GM19372 (cell line): Measurements from ENCODE around the gene MAST1.
"Not testable (repeated sequence)": the region's sequence is repeated elsewhere in the genome, so short reads cannot be mapped to it uniquely, and the experiment has no call there.

ENCODE experiments used
- ATAC-seq: cut with Tn5 transposase; IDR thresholded peaks from one replicate; pipeline ENCODE4 v1.9.1; 2021; ENCODE audit warnings: mild to moderate bottlenecking, low read depth, moderate library complexity; ENCODE audit not compliant: unreplicated experiment

Gene MAST1

DNA sequence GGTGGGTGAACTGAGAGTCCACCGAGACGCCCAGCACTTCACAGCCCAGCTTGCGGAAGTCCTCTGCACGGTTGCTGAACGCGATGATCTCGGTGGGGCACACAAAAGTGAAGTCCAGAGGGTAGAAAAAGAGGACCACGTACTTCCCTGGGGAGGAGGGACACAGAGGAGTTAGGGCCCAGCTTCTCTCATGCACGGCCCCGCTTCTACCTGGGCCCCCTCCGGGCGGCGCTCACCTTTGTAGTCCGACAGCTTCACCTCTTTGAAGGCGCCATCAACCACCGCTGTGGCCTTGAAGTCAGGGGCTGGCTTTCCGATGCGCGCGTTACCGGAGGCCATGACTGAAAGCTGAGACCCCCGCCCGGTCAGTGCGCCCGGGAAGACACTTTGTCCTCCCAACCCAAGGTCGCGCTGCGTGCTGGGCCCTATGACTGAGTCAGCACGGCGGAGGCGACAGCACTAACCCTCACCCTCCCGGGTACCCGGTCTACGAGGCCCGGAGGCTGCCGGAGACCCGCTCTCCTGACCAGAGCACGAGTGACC is 37.3 kb upstream of the MAST1 start:
- ATAC-seq: no peak

DNA sequence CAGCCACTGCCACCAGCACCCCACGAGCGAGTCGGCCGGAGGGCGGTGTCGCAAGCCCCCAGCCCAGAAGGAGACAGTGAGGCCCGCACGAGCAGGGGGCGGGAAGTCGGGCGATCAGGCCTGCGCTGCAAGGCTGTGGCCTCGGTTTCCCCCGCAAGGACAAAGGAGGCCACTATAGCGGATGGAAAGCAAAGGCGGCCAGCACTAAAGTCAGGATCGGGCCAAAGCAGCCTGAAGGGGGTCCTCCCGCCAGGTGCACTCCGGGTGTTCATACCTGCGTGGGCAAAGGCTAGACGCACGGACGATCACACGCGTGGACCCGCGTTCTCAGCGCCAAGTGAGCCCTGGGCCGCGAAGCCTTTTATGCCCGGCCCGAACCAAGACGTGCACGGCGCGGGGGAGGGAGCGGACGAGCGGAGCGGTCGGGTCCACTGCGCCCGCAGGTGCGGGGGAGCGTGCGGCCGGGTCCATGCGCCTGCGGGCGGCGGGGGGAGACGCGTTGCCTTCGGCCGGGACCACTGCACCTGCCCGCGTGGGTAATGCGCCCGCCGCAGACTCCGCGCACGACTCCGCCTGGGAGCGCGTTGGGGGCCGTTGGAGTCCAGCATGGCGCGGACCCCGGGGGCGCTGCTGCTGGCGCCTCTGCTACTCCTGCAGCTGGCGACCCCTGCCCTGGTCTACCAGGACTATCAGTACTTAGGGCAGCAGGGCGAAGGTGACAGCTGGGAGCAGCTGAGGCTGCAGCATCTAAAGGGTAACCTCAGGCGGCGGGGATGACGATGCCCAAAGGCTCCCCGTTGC is 36.6 kb upstream of the MAST1 start, which contains the start of the genes PRDX2 and THSD8:
PRDX2 (minus strand) TSS at position 335 of the 801 bp plus-strand sequence. CDS start 539 bp downstream, outside the sequence.
THSD8 (plus strand) TSS at position 604 of the 801 bp plus-strand sequence; CDS start at position 607, 3 bp downstream.
- ATAC-seq: no peak

DNA sequence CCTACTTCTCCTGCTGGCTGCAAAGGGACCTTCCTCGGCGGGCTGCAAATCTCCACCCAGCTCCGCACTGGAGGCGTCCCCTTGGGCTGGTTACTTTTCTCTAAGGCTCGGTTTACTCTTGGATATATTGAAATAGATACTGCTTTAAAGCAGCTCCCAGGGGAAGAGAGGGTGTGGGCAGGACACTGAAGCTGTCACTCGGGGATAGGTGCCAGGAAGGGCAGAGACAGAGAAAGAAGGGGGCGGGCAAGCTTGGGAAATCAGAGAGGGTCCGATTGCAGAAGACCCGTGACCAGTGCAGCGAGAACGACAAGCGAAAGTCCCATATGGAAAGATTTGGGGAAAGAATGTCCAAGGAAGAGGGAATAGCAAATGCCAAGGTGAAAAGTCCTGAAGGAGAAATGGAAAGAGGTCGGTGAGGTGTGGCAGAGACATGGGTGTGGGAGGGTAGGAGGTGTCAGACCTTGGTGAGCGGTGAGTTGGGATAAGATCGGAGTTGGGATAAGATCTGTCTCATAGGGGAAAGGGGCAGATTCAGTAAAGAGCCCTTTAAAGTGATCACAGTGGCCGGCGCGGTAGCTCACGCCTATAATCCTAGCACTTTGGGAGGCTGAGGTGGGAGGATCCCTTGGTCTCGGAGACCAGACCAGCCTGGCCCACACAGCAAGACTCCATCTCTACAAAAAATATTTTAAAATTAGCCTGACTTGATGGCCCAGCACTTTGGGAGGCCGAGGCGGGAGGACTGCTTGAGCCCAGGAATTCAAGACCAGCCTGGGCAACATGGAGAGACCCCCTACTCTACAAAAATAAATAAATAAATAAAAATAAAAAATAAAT is 35.8 kb upstream of the MAST1 start:
- no peak for ATAC-seq

DNA sequence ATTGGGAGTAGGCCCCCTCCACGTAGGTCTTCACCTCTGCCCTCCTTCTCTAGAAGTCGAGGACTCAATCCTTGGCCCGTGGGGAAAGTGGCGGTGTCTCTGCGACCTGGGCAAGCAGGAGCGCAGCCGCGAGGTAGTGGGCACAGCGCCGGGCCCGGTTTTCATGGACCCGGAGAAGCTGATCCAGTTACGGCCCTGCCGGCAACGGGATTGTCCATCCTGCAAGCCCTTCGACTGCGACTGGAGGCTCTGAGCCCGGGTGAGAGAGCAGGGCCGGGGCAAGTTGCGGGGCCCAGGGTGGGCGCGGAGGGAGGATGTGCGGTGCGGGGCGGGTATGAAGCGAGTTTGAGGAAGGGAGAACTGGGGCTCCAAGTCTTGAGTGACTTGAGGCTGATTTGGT is 34.3 kb upstream of the MAST1 start:
- no peak for ATAC-seq

DNA sequence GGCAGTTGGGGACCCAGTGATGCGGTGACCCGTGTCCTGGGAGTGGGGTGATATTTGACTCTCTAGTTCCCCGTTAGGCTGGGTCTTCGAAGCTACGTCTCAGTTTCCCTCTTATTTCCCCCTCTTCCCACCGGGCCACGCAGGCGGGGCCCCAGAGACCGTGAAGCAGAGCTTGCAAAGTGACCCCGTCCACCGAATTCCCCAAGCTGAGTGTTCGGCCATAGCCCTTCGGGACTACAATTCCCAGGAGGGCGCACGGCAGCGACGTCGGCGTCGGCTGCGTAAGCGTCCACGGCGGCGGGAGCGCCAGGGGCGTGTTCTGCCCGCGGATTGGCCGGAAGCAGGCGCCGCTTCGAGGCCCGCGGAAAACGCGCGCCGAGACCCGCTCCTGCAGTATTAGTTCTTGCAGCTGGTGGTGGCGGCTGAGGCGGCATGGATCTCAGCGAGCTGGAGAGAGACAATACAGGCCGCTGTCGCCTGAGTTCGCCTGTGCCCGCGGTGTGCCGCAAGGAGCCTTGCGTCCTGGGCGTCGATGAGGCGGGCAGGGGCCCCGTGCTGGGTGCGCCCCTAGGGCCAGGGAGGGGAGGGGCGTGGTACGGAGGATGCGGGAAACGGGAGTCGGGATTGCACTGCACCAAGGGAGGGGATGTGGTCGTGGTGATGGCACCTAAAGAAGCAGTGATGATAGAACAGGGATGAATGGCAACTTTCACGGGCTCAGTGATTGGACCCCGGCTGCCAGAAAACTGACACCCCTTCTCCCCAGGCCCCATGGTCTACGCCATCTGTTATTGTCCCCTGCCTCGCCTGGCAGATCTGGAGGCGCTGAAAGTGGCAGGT is 31.9 kb upstream of the MAST1 start, which contains the start of gene RNASEH2A:
RNASEH2A (plus strand) TSS at position 343 of the 840 bp plus-strand sequence; CDS start at position 433, 90 bp downstream.
- ATAC-seq: peak; percentile 84

DNA sequence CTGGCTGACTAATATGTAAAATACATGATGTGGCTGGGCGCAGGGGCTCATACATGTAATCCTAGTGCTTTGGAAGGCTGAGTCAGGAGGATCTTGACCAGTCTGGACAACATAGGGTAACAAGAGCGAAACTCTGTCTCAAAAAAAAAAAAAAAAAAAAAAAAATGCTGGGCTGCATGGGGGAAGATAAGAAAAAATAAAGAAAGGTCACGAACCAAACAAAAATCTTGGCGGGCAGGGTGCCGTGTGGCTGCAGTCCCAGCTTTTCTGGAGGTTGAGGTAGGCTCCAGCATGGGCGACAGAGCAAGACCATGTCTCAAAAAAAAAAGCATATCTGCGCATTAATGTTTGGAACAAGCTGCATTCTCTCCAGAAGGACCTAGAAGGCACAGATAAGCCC is 23.2 kb upstream of the MAST1 start:
- ATAC-seq: no peak

DNA sequence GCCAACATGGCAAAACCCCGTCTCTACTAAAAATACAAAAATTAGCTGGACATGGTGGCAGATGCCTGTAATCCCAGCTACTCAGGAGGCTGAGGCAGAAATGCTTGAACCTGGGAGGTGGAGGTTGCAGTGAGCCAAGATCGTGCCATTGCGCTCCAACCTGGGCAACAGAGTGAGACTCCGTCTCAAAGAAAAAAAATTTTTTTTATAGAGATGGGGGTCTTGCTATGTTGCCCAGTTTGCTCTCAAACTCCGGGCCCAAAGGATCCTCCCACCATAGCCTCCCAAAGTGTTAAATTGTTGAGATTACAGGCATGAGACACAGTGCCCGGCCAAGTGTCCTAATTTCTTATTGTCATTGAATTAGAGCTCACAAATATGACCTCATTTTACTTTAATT is 21.1 kb upstream of the MAST1 start:
- not testable (repeated sequence) for ATAC-seq

DNA sequence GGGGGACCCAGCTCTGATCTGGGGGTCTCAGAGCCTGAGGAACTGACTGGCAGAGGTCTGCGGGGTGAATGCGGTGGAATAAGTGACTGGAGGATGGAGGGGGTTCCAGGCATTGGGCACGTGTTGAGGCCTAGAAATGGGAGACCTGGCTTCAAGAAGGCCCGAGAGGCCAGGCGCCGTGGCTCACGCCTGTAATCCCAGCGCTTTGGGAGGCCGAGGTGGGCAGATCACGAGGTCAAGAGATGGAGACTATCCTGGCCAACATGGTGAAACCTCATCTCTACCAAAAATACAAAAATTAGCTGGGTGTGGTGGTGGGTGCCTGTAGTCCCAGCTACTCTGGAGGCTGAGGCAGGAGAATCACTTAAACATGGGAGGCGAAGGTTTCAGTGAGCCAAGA is 20.5 kb upstream of the MAST1 start:
- ATAC-seq: not testable (repeated sequence)

DNA sequence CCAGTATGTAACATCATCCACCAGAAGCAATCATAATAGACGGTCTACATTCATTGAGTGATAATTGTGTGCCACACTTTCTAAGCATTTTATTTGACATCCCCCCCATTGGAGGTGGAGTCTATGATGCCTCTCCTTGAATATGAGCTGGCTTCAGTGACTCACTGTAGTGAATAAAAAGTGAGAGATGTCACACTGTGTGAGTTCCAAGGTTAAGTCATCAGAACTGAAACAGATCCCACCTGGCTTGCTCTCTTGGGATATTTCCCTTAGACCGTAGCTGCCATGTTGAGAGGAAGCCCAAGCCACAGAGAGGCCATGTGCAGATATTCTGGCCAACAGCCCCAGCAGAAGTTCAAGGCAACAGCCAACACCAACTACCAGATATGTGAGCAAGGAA is 16.6 kb upstream of the MAST1 start:
- ATAC-seq: no peak

DNA sequence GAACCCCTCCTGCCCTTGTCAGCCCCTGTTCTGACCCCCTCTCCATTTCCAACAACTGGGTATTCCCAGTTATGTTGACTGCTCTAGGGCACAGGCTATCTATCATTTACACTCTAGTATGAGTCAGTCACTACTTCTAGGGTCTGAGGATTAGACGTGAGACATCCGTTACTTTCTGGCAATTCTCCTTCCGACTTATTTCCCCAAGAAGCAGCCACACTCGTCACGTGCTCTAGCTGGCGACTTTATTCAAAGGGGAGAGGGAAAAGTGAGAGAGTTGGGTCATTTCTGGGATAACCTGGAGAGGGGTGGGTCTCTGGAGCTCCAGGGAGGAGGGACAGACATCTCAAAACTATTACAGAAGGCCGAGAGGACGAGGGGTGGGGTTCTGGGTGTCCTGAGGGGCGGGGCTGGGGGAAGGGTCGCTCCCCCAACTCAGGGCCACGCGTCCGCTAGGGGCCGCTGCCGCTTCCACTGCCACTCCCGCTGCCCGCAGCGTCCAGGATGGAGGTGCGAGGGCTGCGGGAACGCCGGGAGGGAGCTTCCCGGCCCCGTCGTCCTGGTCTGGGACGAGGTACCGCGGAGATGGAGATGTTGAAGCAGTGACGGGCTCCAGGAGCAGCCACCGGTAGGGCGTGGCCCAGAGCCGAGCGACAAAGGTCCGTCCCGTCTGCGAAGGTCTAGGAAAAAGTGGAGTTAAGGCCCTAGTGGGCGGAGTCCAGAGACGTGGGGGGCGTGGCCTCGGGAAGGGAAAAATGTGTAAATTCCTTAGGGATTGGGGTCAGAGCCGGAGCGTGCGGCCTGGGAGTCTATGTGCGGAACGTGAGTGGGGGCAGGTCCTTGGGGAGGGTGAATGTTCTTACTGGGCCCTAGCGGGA is 12.8 kb upstream of the MAST1 start:
- ATAC-seq: no peak

DNA sequence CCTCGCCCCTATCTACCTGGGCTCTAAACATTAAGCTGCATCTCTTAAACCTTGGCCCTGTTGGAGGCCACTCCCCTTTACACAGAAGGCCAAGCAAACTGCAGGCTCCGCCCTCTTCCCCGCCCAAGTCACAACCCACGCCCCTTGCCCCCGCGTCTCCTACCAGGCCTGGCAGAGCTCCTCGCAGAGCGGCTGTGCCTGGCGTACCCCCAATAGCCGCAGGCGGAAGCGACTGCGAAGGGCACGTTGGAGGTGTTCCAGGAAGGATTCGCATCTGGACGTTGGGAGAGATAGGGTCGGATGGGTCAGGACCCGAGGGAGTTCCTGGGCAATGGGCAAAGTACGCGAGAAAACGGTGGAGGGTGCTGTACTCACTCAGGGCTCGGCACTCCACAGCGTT is 9.8 kb upstream of the MAST1 start:
- ATAC-seq: no peak

DNA sequence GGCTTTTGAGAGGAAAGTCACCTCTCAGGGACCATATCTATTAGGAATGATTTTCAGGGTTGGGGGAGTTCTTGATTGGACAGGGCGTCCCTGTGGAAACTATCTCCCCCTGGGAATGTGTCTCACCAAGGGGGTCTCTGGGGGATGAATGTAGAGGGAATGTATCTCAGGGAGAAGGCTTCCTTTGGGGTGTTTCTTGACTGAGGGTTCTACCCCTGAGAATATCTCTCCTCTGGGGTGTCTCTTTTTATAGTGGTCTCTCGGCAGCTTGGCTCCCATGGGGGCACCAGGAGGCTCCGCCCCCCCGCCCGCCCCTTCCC is 4.9 kb upstream of the MAST1 start:
- no peak for ATAC-seq

DNA sequence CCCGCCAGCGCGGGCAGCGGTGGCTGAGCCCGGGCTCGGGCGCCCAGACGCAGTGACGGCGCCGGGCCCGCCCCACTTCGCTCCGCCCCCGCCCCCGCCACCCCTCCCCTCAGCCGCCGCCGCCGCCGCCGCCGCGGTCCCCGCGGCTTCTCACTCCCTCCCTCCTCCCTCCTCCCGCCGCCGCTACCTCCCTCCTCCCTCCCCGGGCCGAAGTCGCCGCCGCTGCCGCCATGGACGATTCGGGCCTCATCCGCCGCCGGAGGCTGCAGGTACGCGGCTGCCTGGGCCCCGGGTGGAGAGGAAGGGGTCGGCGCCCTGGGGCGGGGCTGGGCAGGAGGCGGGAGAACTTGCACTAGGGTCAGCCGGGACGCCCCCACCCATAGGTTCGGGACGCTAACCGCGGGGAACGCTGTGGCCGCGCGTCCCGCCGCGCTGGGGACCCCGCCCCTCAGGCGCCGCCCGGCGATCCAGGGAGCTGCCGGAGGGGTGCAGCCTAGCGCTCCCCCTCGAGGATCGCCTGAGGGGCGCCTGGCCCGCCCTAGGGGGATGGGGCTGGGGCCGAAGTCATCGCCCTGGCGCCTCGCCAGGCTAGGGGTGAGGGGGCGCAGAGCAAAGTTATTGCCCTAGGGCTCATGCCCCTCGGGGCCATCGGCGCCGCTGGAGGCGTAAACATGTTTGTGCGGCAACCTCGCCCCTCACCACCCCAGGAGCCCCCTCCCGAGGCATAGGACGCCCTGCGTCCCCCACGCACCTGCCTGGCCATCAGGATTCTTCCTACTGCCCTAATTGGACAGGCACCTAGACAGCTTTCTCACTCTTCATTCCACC is 4.4 kb upstream of the MAST1 start:
- no peak for ATAC-seq

DNA sequence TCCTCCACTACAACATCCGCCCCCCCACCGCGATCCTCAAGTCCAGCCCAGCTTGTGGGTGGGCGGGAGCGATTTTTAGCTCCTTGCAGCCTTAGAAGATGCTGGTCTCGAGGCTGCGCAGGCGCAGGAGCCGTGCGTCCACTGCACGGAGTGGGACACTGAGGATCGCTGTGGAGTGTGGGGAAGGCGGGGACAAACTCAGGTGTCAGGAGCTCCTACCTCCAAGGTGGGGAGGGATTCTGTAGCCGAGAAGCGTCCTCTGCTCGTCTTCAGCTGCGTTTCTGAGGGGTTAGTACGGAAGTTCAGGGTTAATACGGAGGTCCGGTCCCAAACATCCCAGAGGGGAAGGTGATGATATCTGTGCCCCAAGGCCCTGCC is 3.8 kb upstream of the MAST1 start, which contains the start of gene RTBDN:
RTBDN (minus strand) TSS at position 14 of the 378 bp plus-strand sequence. CDS start 4,600 bp downstream, outside the sequence.
- no peak for ATAC-seq

DNA sequence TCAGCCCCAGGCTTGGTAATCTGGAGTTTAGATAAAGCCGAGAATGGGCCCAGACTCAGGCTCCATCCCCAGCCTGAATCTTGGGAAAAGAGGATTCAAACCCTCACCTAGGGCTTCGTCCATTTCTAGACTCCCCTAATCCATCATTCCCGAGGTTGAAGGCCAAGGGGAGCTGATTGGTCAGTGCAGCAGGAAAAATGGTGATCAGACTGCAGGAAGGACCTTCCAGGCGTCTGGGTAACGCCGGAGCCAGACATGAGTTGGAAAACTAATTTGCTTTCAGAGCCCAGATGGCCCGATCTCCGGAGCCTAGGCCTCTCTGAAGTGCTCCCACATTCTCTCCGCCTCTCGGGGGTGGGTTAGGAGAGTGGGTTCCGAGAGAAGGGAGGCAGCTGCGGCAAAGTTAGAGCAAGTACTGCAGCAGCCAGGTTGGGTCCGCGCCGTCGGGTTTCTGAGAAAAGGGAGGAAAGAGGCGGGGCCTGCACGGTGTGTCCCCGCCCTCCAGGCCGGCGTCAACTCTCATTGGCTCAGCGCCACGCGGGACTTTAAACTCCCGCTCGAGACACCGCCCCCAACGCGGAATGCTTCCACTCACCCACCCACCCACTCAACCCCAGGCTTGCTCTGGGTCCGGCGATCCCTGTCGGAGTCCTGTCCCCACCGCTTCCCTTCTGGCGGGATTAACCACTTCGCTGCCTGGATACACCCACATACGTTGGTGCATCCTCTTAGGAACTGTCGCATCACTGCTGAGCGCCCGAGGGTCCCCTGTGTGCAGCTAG is 3.1 kb upstream of the MAST1 start:
- ATAC-seq: no peak

DNA sequence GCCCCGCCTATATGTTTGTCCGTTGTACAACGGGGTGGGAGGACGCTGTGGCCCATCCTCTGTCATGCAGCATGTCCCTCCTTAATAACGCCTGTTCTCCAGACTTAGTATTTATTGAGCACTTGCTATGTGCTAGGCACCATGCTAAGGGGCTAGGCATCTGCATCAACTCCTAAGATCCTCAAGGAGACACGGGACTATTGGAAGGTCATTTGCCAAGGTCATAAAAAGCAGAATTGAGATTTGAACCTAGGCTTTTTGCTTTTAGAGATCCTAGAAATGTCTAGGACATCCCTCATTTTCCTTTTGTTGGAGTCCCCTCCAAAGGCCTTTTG is 1.8 kb upstream of the MAST1 start:
- no peak for ATAC-seq

DNA sequence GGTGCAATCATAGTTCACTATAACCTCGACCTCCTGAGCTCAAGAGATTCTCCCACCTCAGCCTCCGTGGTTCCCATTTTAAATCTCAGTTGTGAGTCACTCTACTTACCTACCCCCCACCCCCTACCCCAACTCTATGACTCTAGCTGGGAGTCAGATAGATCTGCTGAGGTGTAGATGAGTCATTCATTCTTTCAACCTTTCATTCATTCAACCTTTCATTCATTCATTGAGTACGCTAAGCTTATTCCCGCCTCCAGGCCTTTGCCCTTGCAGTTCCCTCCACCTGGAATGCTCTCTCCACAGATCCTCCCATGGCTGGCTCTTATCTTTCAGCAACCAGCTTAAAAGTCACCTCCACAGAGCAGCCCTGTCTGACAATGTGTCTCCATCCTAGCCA is 1.1 kb upstream of the MAST1 start:
- ATAC-seq: no peak
